ENCODE measurements around the gene ZSCAN20.

GRCh38 chr1:33515112-33515511 lies 42.7 kb downstream of the ZSCAN20 start:
- TF ChIP-seq CTCF (conservative IDR thresholded peaks at IDR 0.05) (no peak), ZFX (IDR thresholded peaks at IDR 0.05) (no peak)
